GM15510 (cell line): ENCODE data around the gene CCR6.

Source experiments
- POLR2A ChIP-seq: IDR thresholded peaks from 3 replicates; pipeline ENCODE4 v1.6.1; 2011; ENCODE audit warnings: borderline replicate concordance; ENCODE audit not compliant: insufficient read length; ENCODE audit errors: extremely low read depth

CCR6 gene

DNA sequence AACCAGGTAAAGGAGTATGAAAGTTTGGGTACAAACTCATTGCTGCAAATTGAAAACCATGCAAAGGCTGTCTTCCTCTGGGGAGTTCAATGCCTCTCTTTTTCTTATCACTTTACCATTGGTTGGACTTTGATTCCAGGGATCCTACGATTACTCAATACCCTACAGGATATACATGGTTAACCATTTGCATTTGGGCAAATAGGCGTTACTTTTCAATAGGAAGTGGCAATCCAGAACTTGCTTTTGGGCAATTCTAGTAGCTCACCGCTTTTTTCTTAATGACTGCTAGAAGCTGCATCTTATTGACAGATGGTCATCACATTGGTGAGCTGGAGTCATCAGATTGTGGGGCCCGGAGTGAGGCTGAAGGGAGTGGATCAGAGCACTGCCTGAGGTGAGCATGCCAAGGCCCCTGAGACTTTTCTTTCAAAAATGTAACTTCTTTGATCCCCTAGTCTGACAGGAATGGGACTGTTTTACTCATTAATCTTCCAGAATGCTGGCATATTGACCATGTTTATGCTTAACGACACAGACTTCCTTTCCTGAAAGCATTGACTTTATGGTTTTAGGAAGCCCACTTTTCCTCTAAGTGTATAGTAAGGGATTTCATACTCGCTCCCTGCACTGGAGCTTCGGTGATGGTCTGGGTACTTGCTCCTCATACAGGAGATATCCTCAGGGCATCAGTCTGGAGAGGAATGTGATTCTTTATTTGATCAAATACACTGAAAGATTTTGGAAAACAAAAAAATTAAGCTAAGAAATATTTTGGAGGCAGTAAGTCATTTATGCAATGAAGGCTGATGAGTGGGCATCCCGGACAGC is at the start of gene CCR6:
CCR6 (plus strand) TSS at position 270 of the 831 bp plus-strand sequence. CDS start 13,039 bp downstream, outside the sequence.
- TF ChIP-seq POLR2A: no peak

DNA sequence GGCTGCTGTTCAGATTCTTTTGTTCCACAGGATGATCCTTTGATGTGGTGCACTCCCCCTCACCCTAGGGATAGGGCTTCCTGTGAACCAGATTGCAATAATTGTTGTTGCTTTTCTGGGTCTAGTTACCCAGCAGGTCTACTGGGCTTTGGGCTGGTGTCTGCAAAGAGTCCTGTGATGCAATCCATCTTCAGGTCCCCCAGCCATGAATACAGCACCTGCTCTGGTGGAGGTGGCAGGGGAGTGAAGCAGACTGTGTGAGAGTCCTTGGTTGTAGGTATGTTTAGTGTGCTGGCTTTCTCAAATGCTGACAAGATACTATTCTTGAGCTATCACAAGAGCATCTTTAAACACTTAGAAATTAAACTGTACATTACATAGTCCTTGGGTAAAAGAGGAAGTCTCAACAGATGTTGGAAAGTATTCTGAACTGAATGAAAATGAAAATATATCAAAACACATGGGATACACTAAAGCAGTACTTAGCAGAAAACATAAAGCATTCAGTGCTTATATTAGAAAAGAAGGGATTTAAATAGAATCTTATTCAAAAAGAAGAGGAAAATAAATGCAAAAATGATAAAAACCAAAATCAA is 49.1 kb upstream of the CCR6 start:
- no peak for TF ChIP-seq POLR2A

- TF ChIP-seq POLR2A: no peak
These were observed 45.5 kb upstream of the CCR6 start for GRCh38 chr6:167077241-167077932.

DNA sequence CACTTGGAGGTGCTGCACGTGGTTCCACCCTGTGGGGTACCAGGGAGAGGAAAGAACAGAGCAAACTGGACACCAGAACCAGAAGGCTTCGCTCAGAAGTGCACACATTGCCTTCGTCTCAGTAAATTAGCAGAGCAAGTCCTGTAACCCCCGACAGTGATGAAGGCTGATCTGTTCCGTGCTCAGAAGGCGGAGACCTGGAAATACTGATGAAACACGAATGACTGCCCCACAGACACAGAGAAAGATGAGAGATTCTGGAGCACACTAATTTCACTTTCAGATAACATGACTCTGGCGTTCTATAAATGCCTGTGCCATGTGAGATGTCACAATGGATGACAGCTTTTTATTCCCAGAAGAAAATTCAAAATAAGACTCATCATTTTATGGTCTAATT is 44.2 kb upstream of the CCR6 start:
- TF ChIP-seq POLR2A: no peak

GRCh38 chr6:167079853-167080297 is 43.0 kb upstream of the CCR6 start:
- TF ChIP-seq POLR2A: no peak

DNA sequence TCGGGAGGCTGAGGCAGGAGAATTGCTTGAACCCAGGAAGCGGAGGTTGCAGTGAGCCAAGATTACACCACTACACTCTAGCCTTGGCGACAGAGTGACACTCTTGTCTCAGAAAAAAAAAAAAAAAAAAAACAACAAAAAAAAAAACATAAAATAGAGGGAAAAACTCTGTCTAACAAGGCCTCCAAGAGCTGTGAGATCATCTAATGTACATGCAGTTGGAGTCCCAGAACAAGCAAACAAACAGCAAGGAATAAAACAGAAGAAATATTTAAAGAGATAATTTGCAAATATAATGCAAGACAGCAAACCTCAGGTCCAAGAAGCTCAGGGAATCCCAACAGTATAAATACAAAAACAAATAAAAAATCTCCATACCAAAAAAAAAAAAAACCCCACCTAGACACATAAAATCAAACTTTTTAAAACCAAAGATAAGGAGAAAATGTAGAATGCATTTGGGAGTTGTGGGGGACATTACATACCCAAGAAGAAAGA is 35.0 kb upstream of the CCR6 start:
- TF ChIP-seq POLR2A: no peak

GRCh38 chr6:167089243-167090142 is 33.4 kb upstream of the CCR6 start:
- TF ChIP-seq POLR2A: no peak

- no peak for TF ChIP-seq POLR2A
These were observed 32.7 kb upstream of the CCR6 start for GRCh38 chr6:167090171-167090570.

GRCh38 chr6:167091026-167091804 is 31.7 kb upstream of the CCR6 start:
- TF ChIP-seq POLR2A: no peak

GRCh38 chr6:167091805-167092107 is 31.1 kb upstream of the CCR6 start:
- TF ChIP-seq POLR2A: no peak

DNA sequence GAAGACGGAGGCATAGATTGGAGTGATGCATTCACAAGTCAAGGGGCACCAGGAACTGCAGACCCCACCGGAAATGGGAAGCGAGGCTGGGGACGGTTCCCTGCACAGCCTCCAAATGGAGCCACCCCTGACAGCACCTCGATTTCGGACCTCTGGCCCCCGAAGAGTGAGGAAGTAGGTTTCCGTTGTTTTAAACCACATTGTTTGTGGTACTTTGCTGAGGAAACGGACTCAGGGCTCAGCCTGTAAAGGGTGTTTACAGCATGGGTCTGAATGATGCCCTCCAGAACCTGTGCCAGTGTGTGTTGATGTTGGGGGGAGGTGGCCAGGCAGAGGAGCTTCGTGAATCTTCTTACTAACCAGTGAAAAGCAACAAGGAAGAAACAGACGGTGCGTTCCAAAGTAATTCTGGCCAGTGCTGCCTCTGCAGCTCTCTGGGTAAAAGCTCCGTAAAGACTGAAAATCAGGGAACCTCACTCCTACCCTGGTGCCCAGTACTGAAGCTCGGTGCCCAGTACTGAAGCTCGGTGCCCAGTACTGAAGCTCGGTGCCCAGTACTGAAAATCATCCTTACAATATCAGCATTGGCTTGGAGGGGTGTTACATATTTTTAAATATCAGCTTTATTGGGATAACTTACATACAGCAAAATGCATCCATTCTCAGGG is 30.1 kb upstream of the CCR6 start:
- no peak for TF ChIP-seq POLR2A

DNA sequence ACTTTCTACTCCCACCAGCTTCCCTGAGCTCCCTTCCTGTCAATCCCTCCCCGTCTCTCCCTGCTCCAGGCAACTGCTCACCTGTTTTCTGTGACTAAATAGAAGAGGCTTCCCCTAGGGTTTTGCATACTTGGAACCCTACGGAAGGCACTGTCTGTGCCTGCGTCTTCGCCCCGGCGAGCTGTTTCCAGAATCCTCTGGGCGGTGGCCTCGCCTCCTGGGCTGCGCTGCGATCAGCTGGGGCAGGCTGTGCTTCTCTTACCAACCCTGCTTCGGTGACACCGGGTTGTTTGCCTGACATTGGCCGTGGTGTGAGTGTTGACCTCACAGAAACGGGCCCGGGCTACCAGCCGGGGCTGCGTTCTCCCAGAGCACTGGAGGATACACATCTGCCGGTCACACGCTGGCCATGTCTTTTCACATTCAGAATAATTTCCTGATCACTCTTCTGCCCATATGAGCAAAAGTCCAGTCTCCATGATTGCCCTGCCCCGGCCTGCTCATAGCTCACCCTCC is 29.4 kb upstream of the CCR6 start:
- TF ChIP-seq POLR2A: peak; percentile 18

DNA sequence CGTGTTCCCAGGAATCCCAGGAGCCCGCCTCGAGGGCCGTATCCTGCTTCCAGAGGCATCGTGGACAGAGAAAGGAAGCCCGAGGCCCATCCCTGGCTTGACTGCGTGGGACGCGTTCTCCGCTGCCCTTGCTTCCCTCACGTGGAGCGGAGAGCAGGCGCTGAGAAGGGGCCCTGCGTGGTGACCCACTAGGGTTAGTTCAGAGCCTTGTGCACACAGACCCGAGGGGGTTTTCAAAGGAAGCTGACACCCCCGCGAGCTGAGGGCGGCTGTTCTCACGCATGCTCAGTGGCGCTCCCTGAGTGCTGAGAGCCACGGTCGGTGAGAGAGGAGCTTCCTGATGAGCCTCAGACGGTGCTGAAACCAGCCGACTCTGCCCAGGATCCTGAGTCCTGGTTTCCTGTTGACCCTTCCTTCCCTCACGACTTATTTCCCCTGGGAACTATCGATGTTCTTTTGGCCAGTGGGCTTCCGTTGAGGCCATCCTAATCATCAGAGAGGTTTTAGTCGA is 28.9 kb upstream of the CCR6 start:
- peak; percentile 80 for TF ChIP-seq POLR2A
